GM12892 (cell line): Measurements from ENCODE around the gene PLCH1.

Experiments
- POLR2A ChIP-seq: IDR thresholded peaks from 2 replicates; pipeline ENCODE4 v1.6.1; 2011; ENCODE audit warnings: low read depth, low read length, control low read depth
- POLR2AphosphoS5 ChIP-seq: IDR thresholded peaks from 2 replicates; pipeline ENCODE4 v1.6.1; 2011; ENCODE audit warnings: low read depth, low read length, control low read depth
- TAF1 ChIP-seq: IDR thresholded peaks from 2 replicates; pipeline ENCODE4 v1.6.1; 2011; ENCODE audit warnings: low read depth, mild to moderate bottlenecking, control low read depth, low read length, borderline replicate concordance

- TF ChIP-seq POLR2AphosphoS5: no peak
- no peak for TF ChIP-seq POLR2A
- no peak for TF ChIP-seq TAF1
These were observed 6.2 kb downstream of the PLCH1 start for GRCh38 chr3:155738580-155739076.
